SK-N-SH (cell line): ENCODE measurements around the gene HOXB8. TPM values are rescaled to one million over a fixed set of nuclear protein-coding genes. Genes with fewer than 3 reads are reported as not detected.

ENCODE experiments used
- CTCF ChIA-PET: fragments of 300-600, 350-600 bp; formaldehyde crosslinking; extraction: SDS; loops from one replicate; lab custom pipeline; 2021; lab: Yijun Ruan, JAX
- POLR2A ChIA-PET: fragments of 350-600 bp; sonication (Branson Sonifier 250); formaldehyde crosslinking; extraction: SDS; loops from one replicate; lab custom pipeline; 2020; ENCODE audit warnings: antibody characterized with exemption, inconsistent platforms; lab: Yijun Ruan, JAX
- DNase-seq: peaks from one replicate; pipeline ENCODE4 v3.0.0; 2012
- H2AFZ ChIP-seq: fragments of 200-600 bp; sonication (generic); 2 replicates; pipeline ENCODE4 v1.8.1; 2016; ENCODE audit warnings: antibody characterized with exemption, mild to moderate bottlenecking, low read depth
- H3F3A ChIP-seq: fragments of 200-600 bp; sonication (generic); replicated peaks from 2 replicates; pipeline ENCODE3; 2016; ENCODE audit warnings: antibody characterized with exemption, mild to moderate bottlenecking; ENCODE audit not compliant: insufficient read depth
- H3K27ac ChIP-seq, 2 experiments: fragments of 200-500 bp in 1 of 2; fragments of 200-600 bp in 1 of 2; sonication (Bioruptor generic) in 1 of 2; sonication (generic), shearing (Covaris generic) in 1 of 2; 2 replicates each; pipeline versions ENCODE4 v1.5.1 to v1.6.1; 2014 to 2016; ENCODE audit warnings: low read depth in 2 of 2, inconsistent platforms in 1 of 2, low read length in 1 of 2, mild to moderate bottlenecking in 1 of 2, mixed read lengths in 1 of 2
- H3K27me3 ChIP-seq: fragments of 200-600 bp; sonication (generic), shearing (Covaris generic); 2 replicates; pipeline ENCODE4 v1.6.1; 2016; ENCODE audit warnings: mixed run types; ENCODE audit not compliant: insufficient read depth
- H3K36me3 ChIP-seq, 2 experiments: fragments of 200-500 bp in 1 of 2; fragments of 200-600 bp in 1 of 2; sonication (Bioruptor generic) in 1 of 2; sonication (generic) in 1 of 2; replicated peaks in 1 of 2; 2 replicates each; pipeline versions ENCODE3 to v1.5.1; 2014 to 2016; ENCODE audit warnings: low read length in 1 of 2, mild to moderate bottlenecking in 1 of 2; ENCODE audit not compliant: insufficient read depth in 2 of 2, control insufficient read depth in 1 of 2
- H3K4me1 ChIP-seq, 2 experiments: fragments of 200-500 bp in 1 of 2; fragments of 200-600 bp in 1 of 2; sonication (Bioruptor generic) in 1 of 2; sonication (generic), shearing (Covaris generic) in 1 of 2; 2 replicates each; pipeline versions ENCODE4 v1.5.1 to v1.6.1; 2014 to 2016; ENCODE audit warnings: low read depth in 1 of 2, low read length in 1 of 2, mixed run types in 1 of 2; ENCODE audit not compliant: insufficient read depth in 2 of 2, control insufficient read depth in 1 of 2
- H3K4me2 ChIP-seq: fragments of 200-600 bp; sonication (generic), shearing (Covaris generic); 2 replicates; pipeline ENCODE4 v1.6.1; 2017; ENCODE audit warnings: mixed run types
- H3K4me3 ChIP-seq, 2 experiments: fragments of 200-500 bp in 1 of 2; fragments of 200-600 bp in 1 of 2; sonication (Bioruptor generic) in 1 of 2; sonication (generic), shearing (Covaris generic) in 1 of 2; 2 replicates each; pipeline versions ENCODE4 v1.5.1 to v1.8.1; 2014 to 2016; ENCODE audit warnings: low read depth in 2 of 2, inconsistent platforms in 1 of 2, low read length in 1 of 2, mild to moderate bottlenecking in 1 of 2, mixed read lengths in 1 of 2, moderate library complexity in 1 of 2
- H3K79me2 ChIP-seq: fragments of 200-600 bp; sonication (generic); 2 replicates; pipeline ENCODE4 v1.8.1; 2017; ENCODE audit warnings: mild to moderate bottlenecking; ENCODE audit not compliant: insufficient read depth
- H3K9ac ChIP-seq: fragments of 200-600 bp; sonication (generic); 2 replicates; pipeline ENCODE4 v1.6.1; 2017; ENCODE audit warnings: mixed run types
- H3K9me2 ChIP-seq: fragments of 200-600 bp; sonication (generic); 2 replicates; pipeline ENCODE4 v1.6.1; 2017; ENCODE audit warnings: mixed run types
- H3K9me3 ChIP-seq: fragments of 200-600 bp; sonication (generic); 2 replicates; pipeline ENCODE4 v1.6.1; 2017; ENCODE audit warnings: mixed run types, mild to moderate bottlenecking, moderate library complexity
- H4K20me1 ChIP-seq: fragments of 200-600 bp; sonication (generic); 2 replicates; pipeline ENCODE4 v1.6.1; 2017; ENCODE audit warnings: mild to moderate bottlenecking, mixed run types; ENCODE audit not compliant: insufficient read depth
- CTCF ChIP-seq: fragments of 200-600 bp; sonication (generic); IDR thresholded peaks from 2 replicates; pipeline ENCODE4 v1.6.1; 2017; ENCODE audit warnings: antibody characterized with exemption, mild to moderate bottlenecking, moderate library complexity
- EZH2phosphoT487 ChIP-seq: fragments of 200-600 bp; sonication (generic); IDR thresholded peaks from 2 replicates; pipeline ENCODE4 v1.6.1; 2017; ENCODE audit warnings: low read depth, mixed run types, mild to moderate bottlenecking, antibody characterized with exemption, moderate library complexity, borderline replicate concordance
- GABPA ChIP-seq: IDR thresholded peaks from 2 replicates; pipeline ENCODE4 v1.4.0; 2012; ENCODE audit warnings: low read depth, mild to moderate bottlenecking
- GATA2 ChIP-seq: sonication (generic); formaldehyde crosslinking; IDR thresholded peaks from 2 replicates; pipeline ENCODE4 v1.5.0; 2020; ENCODE audit warnings: mild to moderate bottlenecking, missing genetic modification reagents
- MEF2A ChIP-seq: IDR thresholded peaks from 2 replicates; pipeline ENCODE4 v1.4.0; 2012; ENCODE audit warnings: low read depth, borderline replicate concordance
- MXI1 ChIP-seq: IDR thresholded peaks from 2 replicates; pipeline ENCODE4 v1.6.1; 2012; ENCODE audit warnings: mild to moderate bottlenecking, low read depth, low read length, improper control_type of control experiment
- NFIC ChIP-seq: IDR thresholded peaks from 2 replicates; pipeline ENCODE4 v1.4.0; 2012; ENCODE audit warnings: borderline replicate concordance
- NRF1 ChIP-seq: IDR thresholded peaks from 2 replicates; pipeline ENCODE4 v1.6.1; 2012; ENCODE audit warnings: low read depth, mild to moderate bottlenecking, low read length
- POLR2AphosphoS5 ChIP-seq: IDR thresholded peaks from 2 replicates; pipeline ENCODE4 v1.6.1; 2012; ENCODE audit warnings: low read depth, low read length
- RAD21 ChIP-seq: IDR thresholded peaks from 2 replicates; pipeline ENCODE4 v1.6.1; 2012; ENCODE audit warnings: mild to moderate bottlenecking, low read length
- RCOR1 ChIP-seq: fragments of 150-350 bp; IDR thresholded peaks from 2 replicates; pipeline ENCODE4 v1.6.1; 2017; ENCODE audit warnings: antibody characterized with exemption, low read length
- REST ChIP-seq: IDR thresholded peaks from 2 replicates; pipeline ENCODE4 v1.6.1; 2012; ENCODE audit warnings: mild to moderate bottlenecking, low read depth, low read length, moderate library complexity
- RFX5 ChIP-seq: IDR thresholded peaks from 2 replicates; pipeline ENCODE4 v1.6.1; 2012; ENCODE audit warnings: mild to moderate bottlenecking, improper control_type of control experiment, low read length
- RXRA ChIP-seq: IDR thresholded peaks from 2 replicates; pipeline ENCODE4 v1.4.0; 2012; ENCODE audit warnings: low read depth, mild to moderate bottlenecking, borderline replicate concordance
- SIN3A ChIP-seq: IDR thresholded peaks from 2 replicates; pipeline ENCODE4 v1.6.1; 2012; ENCODE audit warnings: low read depth, mild to moderate bottlenecking, low read length, moderate library complexity, borderline replicate concordance
- SMC3 ChIP-seq: IDR thresholded peaks from 2 replicates; pipeline ENCODE4 v1.6.1; 2012; ENCODE audit warnings: low read depth, low read length, improper control_type of control experiment
- TAF1 ChIP-seq: IDR thresholded peaks from 2 replicates; pipeline ENCODE4 v1.6.1; 2012; ENCODE audit warnings: low read depth, mild to moderate bottlenecking, low read length, moderate library complexity, borderline replicate concordance
- TCF12 ChIP-seq: IDR thresholded peaks from 2 replicates; pipeline ENCODE4 v1.4.0; 2012
- TEAD4 ChIP-seq: IDR thresholded peaks from 2 replicates; pipeline ENCODE4 v1.4.0; 2012; ENCODE audit warnings: mild to moderate bottlenecking, borderline replicate concordance; ENCODE audit not compliant: insufficient read depth
- YY1 ChIP-seq: IDR thresholded peaks from 2 replicates; pipeline ENCODE4 v1.4.0; 2012; ENCODE audit warnings: low read depth, mild to moderate bottlenecking
- ZBTB33 ChIP-seq: IDR thresholded peaks from 2 replicates; pipeline ENCODE4 v1.4.0; 2012; ENCODE audit warnings: low read depth, borderline replicate concordance
- WGBS: methylation state at CpG from one replicate; pipeline ENCODE4 v1.1.6; 2017; ENCODE audit warnings: low lambda C conversion rate; 5-methylcytosine and 5-hydroxymethylcytosine counted together
- polyA plus RNA-seq, 3 experiments: library from polyadenylated mRNA; depleted of rRNA; stranded (reverse); fragments of >200 nt; gene quantifications; 2 replicates each; pipeline ENCODE4 v1.2.3, GENCODE V29; 2012
- TF ChIP-seq, protein P1 (sequence below): IDR thresholded peaks from 2 replicates; pipeline ENCODE4 v1.4.0; 2012; ENCODE audit warnings: low read depth

The HOXB8 gene
- polyA plus RNA-seq, 1 of the 3 experiments (the other 2 are of a cell fraction), result not detected

GRCh38 chr17:48624118-48624517 is 9.0 kb upstream of the HOXB8 start:
- Histone ChIP-seq H3K9me2 (no peaks in the 10 kb centered on the region), H3K4me2 (no peak overlapping the region), H3F3A (no peaks in the 10 kb centered on the region), H3K4me3 (no peak overlapping the region), H3K27me3 (peaks cover 98% of the 10 kb centered on the region), H3K36me3 (no peaks in the 10 kb centered on the region), H2AFZ (no peak overlapping the region), H3K79me2 (no peaks in the 10 kb centered on the region), H4K20me1 (peaks cover 3% of the 10 kb centered on the region; the same call in 1 of the 2 replicates), H3K4me1 (no peaks in the 10 kb centered on the region), H3K27ac (no peak overlapping the region), H3K9ac (no peak overlapping the region), H3K9me3 (no peaks in the 10 kb centered on the region)
- ChIA-PET CTCF (interaction anchor here (0.9 to 7.6 kb wide), 9 partner anchors 11 to 475 kb away, joined by 3 to 50 read pairs (median 7); no protein-coding TSS in a partner anchor), POLR2A (no interaction called here)
- DNase-seq, result no peak
- WGBS, result 24% methylated on average over 5 of the region's 5 CpGs
- TF ChIP-seq RXRA, result no peak
- no peak for TF ChIP-seq GATA2 (CRISPR knock-in tag)
- no peak for TF ChIP-seq NFIC
- TF ChIP-seq RAD21, result no peak
- TF ChIP-seq SIN3A, result no peak

DNA sequence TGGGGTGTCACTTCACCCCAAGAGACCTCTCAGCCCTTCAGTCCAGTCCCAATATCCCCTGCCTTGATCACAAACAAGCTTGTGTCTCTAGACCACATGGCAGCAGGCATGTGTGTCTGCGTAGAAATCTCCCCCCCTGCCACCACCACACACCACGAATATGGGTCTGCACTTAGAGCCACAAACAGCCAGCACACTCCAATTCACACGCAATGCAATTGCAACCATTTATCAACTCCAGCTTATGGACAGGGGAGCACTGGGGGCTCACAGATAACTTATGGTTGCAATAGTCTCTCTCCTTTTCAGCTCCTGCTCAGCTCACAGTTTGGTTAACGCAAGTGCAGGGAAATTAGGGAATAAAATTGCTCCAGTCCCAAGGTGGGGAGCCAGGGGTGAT is 8.5 kb upstream of the HOXB8 start:
- POLR2A ChIA-PET, result no interaction called here
- DNase-seq, result no peak
- H3K9me3 ChIP-seq, result no peaks in the 10 kb centered on the region
- TF ChIP-seq TAF1 (no peak), MEF2A (no peak), REST (no peak), SMC3 (no peak), RCOR1 (no peak), TEAD4 (no peak), TCF12 (no peak), CTCF (no peak), RFX5 (no peak), ZBTB33 (no peak), YY1 (no peak), SIN3A (no peak), GATA2 (CRISPR knock-in tag) (no peak), MXI1 (no peak), GABPA (no peak), EZH2phosphoT487 (no peak; the same call in 1 of the 2 replicates), POLR2AphosphoS5 (no peak), NRF1 (no peak)
- TF ChIP-seq, protein P1, sequence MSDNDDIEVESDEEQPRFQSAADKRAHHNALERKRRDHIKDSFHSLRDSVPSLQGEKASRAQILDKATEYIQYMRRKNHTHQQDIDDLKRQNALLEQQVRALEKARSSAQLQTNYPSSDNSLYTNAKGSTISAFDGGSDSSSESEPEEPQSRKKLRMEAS, result no peak
- TF ChIP-seq, all 33 proteins: peak for 0
- Histone ChIP-seq H2AFZ (no peak overlapping the region), H4K20me1 (peaks cover 3% of the 10 kb centered on the region; the same call in 1 of the 2 replicates), H3K9me2 (no peaks in the 10 kb centered on the region), H3K4me1 (no peaks in the 10 kb centered on the region), H3K4me2 (no peak overlapping the region), H3K79me2 (no peaks in the 10 kb centered on the region), H3K9ac (no peak overlapping the region), H3K4me3 (no peak overlapping the region), H3F3A (no peaks in the 10 kb centered on the region), H3K36me3 (no peaks in the 10 kb centered on the region), H3K27ac (no peak overlapping the region), H3K27me3 (peaks cover 98% of the 10 kb centered on the region)
- CTCF ChIA-PET, result interaction anchor here (0.7 to 7.6 kb wide), 12 partner anchors 10 to 597 kb away, joined by 3 to 50 read pairs (median 5); no protein-coding TSS in a partner anchor
- 10% methylated on average over 4 of the region's 4 CpGs for WGBS
